Measurements from ENCODE around the gene CCRL2. TPM values are rescaled to one million over a fixed set of nuclear protein-coding genes. Genes with fewer than 3 reads are reported as not detected.
A peak's percentile ranks its signal among the peaks of the same experiment; 100 is the strongest.

The CCRL2 gene
- total RNA-seq (2021) (1.2 TPM in 2 replicates), Bru-seq, nascent RNA (percentile 42 among the genes with signal in this experiment), BruChase-seq, experiment 1, labeled RNA remaining after a 2-hour chase (percentile 30 among the genes with signal in this experiment), BruChase-seq, experiment 2, labeled RNA remaining after a 6-hour chase (percentile 34 among the genes with signal in this experiment)
- long read RNA-seq, partial matches to known transcripts = 0 of 3 reads
- long read RNA-seq, other reads (novel, unspliced or antisense) = 0 of 3 reads

- Histone ChIP-seq H3K27ac (peak within 1 kb of the TSS; percentile 86), H3K4me2 (peak within 1 kb of the TSS; percentile 88), H3K36me3 (ENCODE audit: low read depth) (peaks cover 8% of the 10 kb centered on the region), H4K20me1 (ENCODE audit: insufficient read depth) (no peaks in the 10 kb centered on the region), H3K9me2 (ENCODE audit: insufficient read depth) (no peaks in the 10 kb centered on the region), H3K27me3 (ENCODE audit: insufficient read depth, low read depth) (no peaks in the 10 kb centered on the region), H3K4me3 (peak within 1 kb of the TSS; percentile 58), H3K4me1 (replicated peaks; ENCODE audit: insufficient read depth) (peaks cover 67% of the 10 kb centered on the region), H3K9me3 (ENCODE audit: insufficient read depth, low read depth) (0 out of 2 replicates have a peak, but pooled peaks cover 3% of the 10 kb centered on the region), H2AFZ (peak within 1 kb of the TSS; percentile 80), H3F3A (ENCODE audit: insufficient read depth, low read depth) (peaks cover 42% of the 10 kb centered on the region), H3K79me2 (ENCODE audit: low read depth) (peaks cover 65% of the 10 kb centered on the region)
- TSS peak; percentile 64 for BruUV-seq (replicated peaks)
- ChIA-PET CTCF (no interaction called here), POLR2A (ENCODE audit: unreplicated experiment) (no interaction called here)
- intact Hi-C loops (cut with micrococcal nuclease; ENCODE audit: unreplicated experiment) = no loop called here
- DNase-seq = peak; percentile 25 to 89
- no peak for TF ChIP-seq EZH2 (IDR thresholded peaks at IDR 0.05; ENCODE audit: low read depth)
- TF ChIP-seq CTCF (conservative IDR thresholded peaks at IDR 0.05) = no peak
These were observed at the start of gene CCRL2, which contains the start of gene CCR5AS for GRCh38 chr3:46406788-46407611. Gene CCRL2, plus strand, starts transcription at chr3:46407259. Its CDS starts 821 bp downstream, at chr3:46408080. Gene CCR5AS, minus strand, starts transcription at chr3:46407066.

DNA sequence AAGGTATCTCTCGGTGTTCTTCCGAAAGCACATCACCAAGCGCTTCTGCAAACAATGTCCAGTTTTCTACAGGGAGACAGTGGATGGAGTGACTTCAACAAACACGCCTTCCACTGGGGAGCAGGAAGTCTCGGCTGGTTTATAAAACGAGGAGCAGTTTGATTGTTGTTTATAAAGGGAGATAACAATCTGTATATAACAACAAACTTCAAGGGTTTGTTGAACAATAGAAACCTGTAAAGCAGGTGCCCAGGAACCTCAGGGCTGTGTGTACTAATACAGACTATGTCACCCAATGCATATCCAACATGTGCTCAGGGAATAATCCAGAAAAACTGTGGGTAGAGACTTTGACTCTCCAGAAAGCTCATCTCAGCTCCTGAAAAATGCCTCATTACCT is 48.6 kb upstream of the CCRL2 start:
- H4K20me1 ChIP-seq (ENCODE audit: insufficient read depth) = no peaks in the 10 kb centered on the region
- H3K4me2 ChIP-seq = no peak overlapping the region
- no peak for DNase-seq
- no peaks in the 10 kb centered on the region for H3K9me2 ChIP-seq (ENCODE audit: insufficient read depth)
- no peak overlapping the region for H3K27ac ChIP-seq
- no peaks in the 10 kb centered on the region for H3K36me3 ChIP-seq (ENCODE audit: low read depth)
- no peaks in the 10 kb centered on the region for H3K79me2 ChIP-seq (ENCODE audit: low read depth)
- ChIA-PET CTCF (no interaction called here), POLR2A (ENCODE audit: unreplicated experiment) (no interaction called here)
- BruUV-seq (replicated peaks) = no TSS peak
- H3K4me3 ChIP-seq = no peak overlapping the region
- peaks cover 13% of the 10 kb centered on the region; the same call in 1 of the 2 replicates for H3F3A ChIP-seq (ENCODE audit: insufficient read depth, low read depth)
- H2AFZ ChIP-seq = no peak overlapping the region
- intact Hi-C loops (cut with micrococcal nuclease; ENCODE audit: unreplicated experiment) = no loop called here
- H3K27me3 ChIP-seq (ENCODE audit: insufficient read depth, low read depth) = no peaks in the 10 kb centered on the region
- TF ChIP-seq EZH2 (IDR thresholded peaks at IDR 0.05; ENCODE audit: low read depth) = no peak
- TF ChIP-seq CTCF (conservative IDR thresholded peaks at IDR 0.05) = no peak
- no peaks in the 10 kb centered on the region for H3K9me3 ChIP-seq (ENCODE audit: insufficient read depth, low read depth)
- peaks cover 14% of the 10 kb centered on the region for H3K4me1 ChIP-seq (replicated peaks; ENCODE audit: insufficient read depth)

- Histone ChIP-seq H3K79me2 (ENCODE audit: low read depth) (no peaks in the 10 kb centered on the region), H3K36me3 (ENCODE audit: low read depth) (no peaks in the 10 kb centered on the region), H3K27ac (no peak overlapping the region), H2AFZ (no peak overlapping the region), H3K9me2 (ENCODE audit: insufficient read depth) (no peaks in the 10 kb centered on the region), H3K4me3 (no peak overlapping the region), H3K4me2 (no peak overlapping the region), H4K20me1 (ENCODE audit: insufficient read depth) (no peaks in the 10 kb centered on the region), H3K4me1 (replicated peaks; ENCODE audit: insufficient read depth) (peaks cover 8% of the 10 kb centered on the region), H3K27me3 (ENCODE audit: insufficient read depth, low read depth) (no peaks in the 10 kb centered on the region), H3F3A (ENCODE audit: insufficient read depth, low read depth) (peaks cover 13% of the 10 kb centered on the region; the same call in 1 of the 2 replicates), H3K9me3 (ENCODE audit: insufficient read depth, low read depth) (no peaks in the 10 kb centered on the region)
- intact Hi-C loops (cut with micrococcal nuclease; ENCODE audit: unreplicated experiment) = no loop called here
- TF ChIP-seq CTCF (conservative IDR thresholded peaks at IDR 0.05) (no peak), EZH2 (IDR thresholded peaks at IDR 0.05; ENCODE audit: low read depth) (no peak)
- CTCF ChIA-PET = no interaction called here
- POLR2A ChIA-PET (ENCODE audit: unreplicated experiment) = interaction anchor here (0.6 kb wide), 1 partner anchor 291 kb away, joined by 15 read pairs; no protein-coding TSS in a partner anchor
- BruUV-seq (replicated peaks) = no TSS peak
- no peak for DNase-seq
These were observed 47.1 kb upstream of the CCRL2 start for GRCh38 chr3:46359733-46360493.
